H1 (cell line): ENCODE data around the gene RGS2. TPM values are rescaled to one million over a fixed set of nuclear protein-coding genes. Genes with fewer than 3 reads are reported as not detected.

Experiments
- ASH2L ChIP-seq: fragments of 200-600, 300-600 bp; sonication (generic); IDR thresholded peaks from one replicate; pipeline ENCODE4 v1.7.1; 2017; ENCODE audit warnings: low read length
- ATF2 ChIP-seq: IDR thresholded peaks from 2 replicates; pipeline ENCODE4 v1.6.1; 2012; ENCODE audit warnings: low read length, inconsistent platforms
- ATF3 ChIP-seq: IDR thresholded peaks from 2 replicates; pipeline ENCODE4 v1.6.1; 2011; ENCODE audit warnings: low read depth, mild to moderate bottlenecking, low read length; ENCODE audit not compliant: insufficient read depth
- JUND ChIP-seq: IDR thresholded peaks from 2 replicates; pipeline ENCODE4 v1.6.1; 2011; ENCODE audit warnings: mild to moderate bottlenecking, improper control_type of control experiment, low read length
- POLR2A ChIP-seq, 2 experiments: IDR thresholded peaks; 1 replicate in 1 of 2; 2 replicates in 1 of 2; pipeline ENCODE4 v1.6.1; 2011; ENCODE audit warnings: low read depth in 2 of 2, low read length in 2 of 2, mild to moderate bottlenecking in 2 of 2; ENCODE audit errors: control extremely low read depth in 1 of 2
- TAF7 ChIP-seq: optimal IDR thresholded peaks from 2 replicates; pipeline ENCODE3; 2011; ENCODE audit warnings: low read depth, mild to moderate bottlenecking, inconsistent platforms, low read length, moderate library complexity, borderline replicate concordance
- polyA plus RNA-seq, 7 experiments: library from polyadenylated mRNA; depleted of rRNA in 3 of 7; stranded (reverse) in 5 of 7; unstranded in 2 of 7; fragments of >200 nt in 5 of 7; fragments of 200-250 nt in 2 of 7; gene quantifications; 1 replicate in 5 of 7; 2 replicates in 1 of 7; 4 replicates in 1 of 7; pipeline versions ENCODE4 v1.2.1 to v1.2.3, GENCODE V29; 2011 to 2013; ENCODE audit warnings: missing spikeins in 2 of 7, mixed read lengths in 2 of 7
- total RNA-seq: library from RNA; stranded (reverse); fragmentation: NEBNext Ultra II Directional; extraction: Animal tissue kit (Norgen Biotek cat#: 25700); gene quantifications from 2 replicates; pipeline ENCODE4 v1.2.1, GENCODE V29; 2021

Gene RGS2
- total and polyA plus RNA-seq, 2 of the 8 experiments (the other 6 are each of a cell fraction or from before 2014, with no cell fraction given), result 9.1 to 17.0 TPM

GRCh38 chr1:192811006-192811405 lies 2.2 kb downstream of the RGS2 start (continued):
- TF ChIP-seq TAF7, result no peak
- no peak for TF ChIP-seq ATF2
- no peak for TF ChIP-seq POLR2A (IDR thresholded peaks at IDR 0.05; ENCODE audit: control extremely low read depth in 1 of 2, low read depth in 2 of 2, low read length in 2 of 2)
- TF ChIP-seq ATF3, result no peak
- TF ChIP-seq ASH2L, result no peak
- TF ChIP-seq JUND, result no peak
